RKO (cell line): ENCODE data around the gene POLR2H.

Source experiments
- DNase-seq: peaks from one replicate; pipeline ENCODE4 v3.0.0-alpha.2; 2016; ENCODE audit warnings: low spot score

The POLR2H gene

DNA sequence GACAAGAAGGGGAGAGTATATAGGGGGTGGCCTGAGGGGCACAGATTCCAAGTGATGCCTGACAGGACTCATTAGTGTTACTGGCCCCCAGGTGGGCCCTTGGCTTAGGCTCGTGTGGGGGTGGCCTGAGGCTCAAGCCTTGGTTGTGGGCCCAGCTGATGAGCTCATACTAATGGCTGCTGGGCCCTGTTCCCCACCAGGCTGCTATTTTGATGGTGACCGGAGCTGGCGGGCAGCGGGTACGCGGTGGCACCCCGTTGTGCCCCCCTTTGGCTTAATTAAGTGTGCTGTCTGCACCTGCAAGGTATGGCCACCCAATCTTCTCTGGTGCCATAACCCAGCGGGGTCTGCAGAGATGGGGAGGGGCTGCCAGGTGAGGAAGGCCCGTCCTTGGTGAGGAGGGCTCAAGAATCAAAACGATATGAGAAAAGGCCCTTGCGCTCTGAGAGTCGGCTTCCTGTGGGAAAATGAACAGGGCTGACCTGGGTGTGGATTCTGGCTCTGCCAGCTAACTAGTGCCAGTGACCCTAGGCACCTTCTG is 25.7 kb downstream of the POLR2H start:
- DNase-seq = no peak

GRCh38 chr3:184388164-184388935 is 26.8 kb downstream of the POLR2H start:
- no peak for DNase-seq

DNA sequence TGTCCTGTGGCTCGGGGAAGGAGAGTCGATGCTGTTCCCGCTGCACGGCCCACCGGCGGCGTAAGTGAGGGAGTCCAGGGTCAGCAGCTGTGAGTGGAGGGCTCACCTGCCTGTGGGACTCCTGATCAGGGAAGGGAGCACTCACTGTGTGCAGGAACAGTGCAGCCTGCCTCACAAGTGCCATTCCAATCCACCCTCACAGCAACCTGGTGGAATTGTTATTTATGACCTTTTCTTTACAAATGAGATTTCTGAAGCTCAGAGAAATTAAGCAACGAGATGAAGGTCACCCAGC is 27.4 kb downstream of the POLR2H start:
- DNase-seq = no peak

GRCh38 chr3:184389384-184389783 is 27.9 kb downstream of the POLR2H start:
- no peak for DNase-seq

DNA sequence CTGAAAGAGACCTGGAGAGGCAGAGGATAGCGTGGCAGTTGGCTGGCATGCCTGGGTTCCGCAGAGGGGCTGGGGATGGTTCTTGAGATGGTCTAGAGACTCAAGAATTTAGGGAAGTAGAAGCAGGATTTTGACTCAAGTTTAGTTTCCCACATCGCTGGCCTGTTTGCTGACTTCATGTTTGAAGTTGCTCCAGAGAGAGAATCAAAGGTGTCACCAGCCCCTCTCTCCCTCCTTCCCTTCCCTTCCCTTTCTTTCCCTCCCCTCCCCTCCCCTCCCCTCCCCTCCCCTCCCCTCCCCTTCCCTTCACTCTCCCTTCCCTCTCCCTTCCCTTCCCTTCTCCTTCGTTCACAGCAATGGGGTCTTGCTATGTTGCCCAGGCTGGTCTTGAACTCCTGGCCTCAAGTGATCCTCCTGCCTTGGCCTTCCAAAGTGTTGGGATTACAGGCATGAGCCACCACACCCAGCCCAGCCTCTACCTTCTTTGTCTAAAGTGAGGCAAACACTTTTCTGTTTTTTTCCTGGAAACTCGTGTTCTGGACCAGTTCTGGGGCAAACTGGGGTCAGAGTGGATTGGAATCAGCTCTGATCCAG is 28.5 kb downstream of the POLR2H start:
- no peak for DNase-seq

DNA sequence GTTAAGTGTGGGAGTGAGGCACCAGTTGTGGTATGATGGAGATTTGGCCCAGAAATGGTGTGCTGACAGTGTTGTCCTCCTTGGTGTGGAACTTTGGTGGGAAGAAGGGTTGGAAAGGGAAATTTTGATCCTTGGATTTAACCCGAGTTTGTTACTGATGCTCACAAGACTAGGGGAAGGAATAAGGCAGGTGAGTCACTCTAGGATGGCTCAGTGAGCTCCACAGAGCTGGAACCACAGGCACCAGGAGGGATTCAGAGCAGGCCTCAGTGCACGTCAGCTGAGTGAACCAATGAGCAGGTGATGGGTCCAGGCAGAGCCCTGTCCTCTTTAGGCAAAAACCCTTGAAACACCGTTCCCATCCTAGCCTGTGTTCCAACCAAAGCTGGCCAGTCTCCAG is 29.8 kb downstream of the POLR2H start:
- DNase-seq = no peak

DNA sequence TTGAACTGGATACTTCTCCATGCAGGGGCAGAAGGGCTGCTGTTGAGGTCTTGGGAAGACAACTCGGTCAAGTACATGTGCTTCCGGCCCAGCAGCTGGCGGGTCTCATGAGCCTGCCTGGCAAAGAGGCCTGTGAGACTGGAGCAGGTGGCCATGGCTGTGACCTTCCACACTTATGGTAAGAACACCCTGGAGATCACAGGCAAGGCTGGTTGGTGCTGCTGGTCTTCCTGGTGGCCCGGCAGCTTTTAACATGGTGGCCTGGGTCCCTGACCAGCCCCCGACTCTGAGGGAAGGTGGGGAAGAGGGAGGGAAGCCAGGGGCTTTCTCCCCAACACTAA is 33.8 kb downstream of the POLR2H start:
- no peak for DNase-seq

DNA sequence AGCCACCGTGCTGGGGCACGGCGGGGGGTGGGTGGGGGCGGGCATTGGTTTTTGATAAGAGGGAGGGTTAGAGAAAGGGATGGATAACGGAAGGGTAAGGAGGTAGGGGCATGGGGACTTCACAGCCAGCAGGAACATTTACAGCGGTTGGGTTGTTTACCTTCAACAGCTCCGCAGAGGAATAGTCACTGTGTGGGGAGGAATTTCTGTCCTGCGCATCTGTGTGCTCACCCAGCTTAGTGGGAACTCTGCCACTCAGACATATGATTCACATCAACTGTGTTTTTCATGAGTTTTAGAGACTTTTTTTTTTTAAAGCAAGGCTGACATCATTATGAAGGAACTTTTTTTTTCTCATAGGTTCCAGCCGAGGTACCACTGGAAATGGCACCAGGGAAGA is 37.9 kb downstream of the POLR2H start:
- peak; percentile 44 for DNase-seq

GRCh38 chr3:184405075-184406030 is 43.8 kb downstream of the POLR2H start:
- DNase-seq = no peak

DNA sequence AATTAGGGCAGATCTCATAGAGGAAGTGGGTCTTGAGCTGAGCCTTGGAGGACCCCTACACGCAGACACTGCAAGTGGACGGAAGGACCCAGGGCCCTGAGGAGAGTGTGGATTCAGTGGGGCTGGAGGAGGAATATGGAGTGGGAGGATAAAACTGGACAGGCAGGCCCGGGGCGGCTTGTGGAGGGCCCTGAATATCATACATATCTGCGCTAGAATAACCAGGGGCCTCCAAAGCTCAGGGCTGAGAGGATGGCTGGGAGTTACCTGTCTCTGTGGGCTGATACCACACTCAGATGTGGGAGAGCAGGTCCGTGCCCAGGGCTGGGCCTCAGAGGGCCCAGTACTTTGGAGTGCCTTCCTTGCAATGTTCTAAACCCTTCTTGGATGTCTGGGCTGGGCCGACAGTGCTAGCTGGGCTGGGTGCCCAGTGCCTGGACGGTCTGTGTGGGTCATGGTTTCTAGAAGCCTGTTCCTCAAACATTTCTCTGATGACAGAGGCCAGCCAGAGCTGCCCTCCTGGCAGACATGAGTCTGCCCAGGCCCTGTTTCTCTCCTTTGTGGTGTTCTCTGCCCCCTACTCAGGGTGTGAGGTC is 47.9 kb downstream of the POLR2H start:
- DNase-seq = no peak

- DNase-seq = no peak
Observed at GRCh38 chr3:184409946-184410500, 48.5 kb downstream of the POLR2H start.

DNA sequence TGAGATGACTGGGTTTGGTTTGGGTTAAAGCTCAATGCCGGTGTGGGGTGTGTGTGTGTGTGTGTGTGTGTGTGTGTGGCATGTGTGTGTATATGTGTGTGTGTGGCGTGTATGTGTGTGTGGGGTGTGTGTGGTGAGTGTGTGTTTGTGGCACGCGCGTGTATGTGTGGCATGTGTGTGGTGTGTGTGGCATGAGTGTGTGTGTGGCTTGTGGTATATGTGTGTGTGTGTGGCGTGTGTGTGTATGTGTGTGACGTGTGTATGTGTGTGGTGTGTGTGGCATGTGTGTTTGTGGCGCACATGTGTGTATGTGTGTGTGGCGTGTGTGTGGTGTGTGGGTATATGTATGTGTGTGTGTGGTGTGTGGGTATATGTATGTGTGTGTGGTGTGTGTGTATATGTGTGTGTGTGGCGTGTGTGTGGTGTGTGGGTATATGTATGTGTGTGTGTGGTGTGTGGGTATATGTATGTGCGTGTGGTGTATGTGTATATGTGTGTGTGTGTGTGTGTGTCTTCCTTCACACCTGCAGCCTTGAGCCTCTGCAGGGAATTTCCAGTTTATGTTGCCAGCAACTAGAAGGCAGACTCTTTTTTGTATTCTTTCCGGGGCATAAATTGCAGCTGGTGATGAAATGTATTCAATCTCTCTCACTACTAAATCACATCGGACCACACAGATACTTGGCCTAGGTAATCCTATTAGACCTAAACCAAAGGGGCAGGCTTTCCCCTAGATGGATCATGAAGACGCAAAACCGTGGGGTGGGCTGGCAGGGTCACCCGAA is 53.1 kb downstream of the POLR2H start:
- no peak for DNase-seq

- no peak for DNase-seq
Observed at GRCh38 chr3:184415203-184415490, 53.6 kb downstream of the POLR2H start.

DNA sequence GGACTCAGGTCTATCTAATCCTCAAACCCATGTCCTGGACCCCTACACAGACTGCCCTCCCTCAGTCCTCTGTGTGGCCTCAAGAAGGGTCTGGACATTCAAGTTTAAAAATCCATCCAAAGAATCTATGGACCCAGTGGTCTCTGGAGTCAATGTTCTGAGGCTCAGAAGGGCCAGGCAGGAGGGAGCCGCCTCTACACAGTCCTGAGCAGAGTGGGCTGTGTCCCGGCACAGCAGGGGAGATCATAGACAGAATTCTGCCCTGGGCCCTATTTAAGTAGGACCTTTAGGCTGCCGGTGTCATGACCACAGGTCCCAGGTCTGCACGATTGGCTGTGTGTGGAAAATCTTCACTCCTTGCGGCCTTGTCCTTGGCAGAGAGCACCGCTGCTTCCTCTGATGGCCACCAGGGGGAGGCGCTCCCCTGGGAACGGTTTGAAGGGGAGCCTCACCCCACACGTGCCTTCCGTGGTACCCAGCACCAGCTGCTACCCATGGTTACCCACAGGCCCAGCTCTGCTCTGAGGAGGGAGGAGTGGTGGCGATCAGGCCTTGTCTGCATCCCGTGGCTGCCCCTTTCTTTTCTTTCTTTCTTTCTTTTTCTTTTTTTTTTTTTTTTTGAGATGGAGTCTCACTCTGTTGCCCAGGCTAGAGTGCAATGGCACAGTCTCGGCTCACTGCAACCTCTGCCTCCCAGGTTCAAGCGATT is 56.3 kb downstream of the POLR2H start:
- peak; percentile 66 for DNase-seq
